Keratinocyte (primary cell): ENCODE measurements around the gene F7.

Experiments used
- EZH2 ChIP-seq: IDR thresholded peaks from one replicate; pipeline ENCODE4 v1.6.1; 2012; ENCODE audit warnings: inconsistent platforms, mild to moderate bottlenecking, low read length, moderate library complexity
- TF ChIP-seq, protein P1 (sequence below), 3 experiments: IDR thresholded peaks in 1 of 3; conservative IDR thresholded peaks in 1 of 3; optimal IDR thresholded peaks in 1 of 3; 2 replicates in 2 of 3; 3 replicates in 1 of 3; pipeline versions ENCODE3 to v1.5.1; 2011; ENCODE audit warnings: low read length in 3 of 3, mild to moderate bottlenecking in 3 of 3, moderate library complexity in 2 of 3, control low read depth in 1 of 3, inconsistent platforms in 1 of 3; ENCODE audit not compliant: insufficient read depth in 2 of 3; ENCODE audit errors: extremely low read depth in 1 of 3

- TF ChIP-seq, protein P1, sequence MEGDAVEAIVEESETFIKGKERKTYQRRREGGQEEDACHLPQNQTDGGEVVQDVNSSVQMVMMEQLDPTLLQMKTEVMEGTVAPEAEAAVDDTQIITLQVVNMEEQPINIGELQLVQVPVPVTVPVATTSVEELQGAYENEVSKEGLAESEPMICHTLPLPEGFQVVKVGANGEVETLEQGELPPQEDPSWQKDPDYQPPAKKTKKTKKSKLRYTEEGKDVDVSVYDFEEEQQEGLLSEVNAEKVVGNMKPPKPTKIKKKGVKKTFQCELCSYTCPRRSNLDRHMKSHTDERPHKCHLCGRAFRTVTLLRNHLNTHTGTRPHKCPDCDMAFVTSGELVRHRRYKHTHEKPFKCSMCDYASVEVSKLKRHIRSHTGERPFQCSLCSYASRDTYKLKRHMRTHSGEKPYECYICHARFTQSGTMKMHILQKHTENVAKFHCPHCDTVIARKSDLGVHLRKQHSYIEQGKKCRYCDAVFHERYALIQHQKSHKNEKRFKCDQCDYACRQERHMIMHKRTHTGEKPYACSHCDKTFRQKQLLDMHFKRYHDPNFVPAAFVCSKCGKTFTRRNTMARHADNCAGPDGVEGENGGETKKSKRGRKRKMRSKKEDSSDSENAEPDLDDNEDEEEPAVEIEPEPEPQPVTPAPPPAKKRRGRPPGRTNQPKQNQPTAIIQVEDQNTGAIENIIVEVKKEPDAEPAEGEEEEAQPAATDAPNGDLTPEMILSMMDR (optimal IDR thresholded peaks at IDR 0.05 in 1 of 3, IDR thresholded peaks at IDR 0.05 in 1 of 3, conservative IDR thresholded peaks at IDR 0.05 in 1 of 3; ENCODE audit: extremely low read depth in 1 of 3, insufficient read depth in 2 of 3, low read length in 3 of 3): no peak
- TF ChIP-seq EZH2: no peak
Observed at GRCh38 chr13:113135281-113135760, 29.7 kb downstream of the F7 start.
